Measurements from ENCODE around the gene COLEC11.

DNA sequence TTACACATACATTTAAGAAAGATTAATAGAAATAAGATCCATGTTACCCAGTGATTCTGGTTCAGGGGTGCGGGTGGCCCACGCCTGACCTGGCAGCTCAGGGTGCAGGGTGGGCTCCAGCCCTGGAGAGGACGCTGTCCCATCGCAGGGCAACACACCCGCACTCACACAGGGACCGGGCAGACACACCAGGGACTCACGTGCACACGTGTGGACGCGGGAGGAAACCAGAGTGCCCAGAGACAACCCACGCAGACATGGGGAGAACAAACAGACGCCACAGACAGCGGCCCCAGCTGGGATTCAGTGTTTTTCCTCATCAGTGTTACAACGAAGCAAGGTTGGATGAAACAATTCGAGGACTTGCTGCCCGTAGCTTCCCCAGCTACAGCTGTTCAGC is 54.7 kb downstream of the COLEC11 start:
- TF ChIP-seq, protein P1, sequence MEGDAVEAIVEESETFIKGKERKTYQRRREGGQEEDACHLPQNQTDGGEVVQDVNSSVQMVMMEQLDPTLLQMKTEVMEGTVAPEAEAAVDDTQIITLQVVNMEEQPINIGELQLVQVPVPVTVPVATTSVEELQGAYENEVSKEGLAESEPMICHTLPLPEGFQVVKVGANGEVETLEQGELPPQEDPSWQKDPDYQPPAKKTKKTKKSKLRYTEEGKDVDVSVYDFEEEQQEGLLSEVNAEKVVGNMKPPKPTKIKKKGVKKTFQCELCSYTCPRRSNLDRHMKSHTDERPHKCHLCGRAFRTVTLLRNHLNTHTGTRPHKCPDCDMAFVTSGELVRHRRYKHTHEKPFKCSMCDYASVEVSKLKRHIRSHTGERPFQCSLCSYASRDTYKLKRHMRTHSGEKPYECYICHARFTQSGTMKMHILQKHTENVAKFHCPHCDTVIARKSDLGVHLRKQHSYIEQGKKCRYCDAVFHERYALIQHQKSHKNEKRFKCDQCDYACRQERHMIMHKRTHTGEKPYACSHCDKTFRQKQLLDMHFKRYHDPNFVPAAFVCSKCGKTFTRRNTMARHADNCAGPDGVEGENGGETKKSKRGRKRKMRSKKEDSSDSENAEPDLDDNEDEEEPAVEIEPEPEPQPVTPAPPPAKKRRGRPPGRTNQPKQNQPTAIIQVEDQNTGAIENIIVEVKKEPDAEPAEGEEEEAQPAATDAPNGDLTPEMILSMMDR (conservative IDR thresholded peaks at IDR 0.05; ENCODE audit: low read length), result no peak
- no peak for TF ChIP-seq EZH2phosphoT487 (IDR thresholded peaks at IDR 0.05; ENCODE audit: borderline replicate concordance, low read depth, low read length)

Data from OCI-LY7 (cell line).